PC-9 (cell line): ENCODE data around the gene LRRC47.

Source experiments
- CTCF ChIP-seq: fragments of 200-600 bp; sonication (generic); conservative IDR thresholded peaks from 2 replicates; pipeline ENCODE4 v1.6.1; 2017; ENCODE audit warnings: mixed run types, antibody characterized with exemption, mild to moderate bottlenecking, moderate library complexity
- EZH2 ChIP-seq: fragments of 200-600 bp; sonication (generic); IDR thresholded peaks from 2 replicates; pipeline ENCODE4 v1.8.0; 2017; ENCODE audit warnings: antibody characterized with exemption, low read depth

- no peak for TF ChIP-seq CTCF
- TF ChIP-seq EZH2, result no peak
These were observed 27.4 kb downstream of the LRRC47 start for GRCh38 chr1:3768811-3769390.
